H9 (cell line): Measurements from ENCODE around the gene CCDC51. TPM values are rescaled to one million over a fixed set of nuclear protein-coding genes. Genes with fewer than 3 reads are reported as not detected.

Experiments used
- DNase-seq: peaks from one replicate; pipeline ENCODE4 v3.0.0-alpha.2; 2017
- H2AFZ ChIP-seq: one replicate; pipeline ENCODE4 v1.6.1; 2013; ENCODE audit warnings: mild to moderate bottlenecking, low read length, control low read depth, moderate library complexity
- H2AK5ac ChIP-seq: 2 replicates; pipeline ENCODE4 v1.6.1; 2013; ENCODE audit warnings: low read length, control low read depth, mixed read lengths; ENCODE audit not compliant: insufficient read length
- H2BK120ac ChIP-seq: one replicate; pipeline ENCODE4 v1.6.1; 2013; ENCODE audit warnings: low read depth, mild to moderate bottlenecking, low read length, control low read depth, inconsistent platforms; ENCODE audit not compliant: poor library complexity, severe bottlenecking
- H2BK12ac ChIP-seq: 2 replicates; pipeline ENCODE4 v1.6.1; 2013; ENCODE audit warnings: low read length, control low read depth, mixed read lengths, low read depth; ENCODE audit not compliant: insufficient read length
- H2BK15ac ChIP-seq: 2 replicates; pipeline ENCODE4 v1.6.1; 2013; ENCODE audit warnings: low read depth, low read length, control low read depth
- H2BK20ac ChIP-seq: one replicate; pipeline ENCODE4 v1.6.1; 2013; ENCODE audit warnings: low read depth, mild to moderate bottlenecking, low read length, control low read depth, inconsistent platforms; ENCODE audit not compliant: poor library complexity, severe bottlenecking
- H2BK5ac ChIP-seq: 2 replicates; pipeline ENCODE4 v1.6.1; 2013; ENCODE audit warnings: low read length, control low read depth, mixed read lengths; ENCODE audit not compliant: insufficient read length
- H3K14ac ChIP-seq: 2 replicates; pipeline ENCODE4 v1.6.1; 2013; ENCODE audit warnings: low read length, control low read depth; ENCODE audit not compliant: insufficient read depth
- H3K18ac ChIP-seq: 2 replicates; pipeline ENCODE4 v1.6.1; 2013; ENCODE audit warnings: low read depth, mild to moderate bottlenecking, mixed read lengths, low read length, control low read depth; ENCODE audit not compliant: insufficient read length
- H3K23ac ChIP-seq: 2 replicates; pipeline ENCODE4 v1.6.1; 2013; ENCODE audit warnings: low read length, control low read depth, mixed read lengths, low read depth; ENCODE audit not compliant: insufficient read length
- H3K23me2 ChIP-seq: 2 replicates; pipeline ENCODE4 v1.6.1; 2013; ENCODE audit warnings: low read depth, mild to moderate bottlenecking, mixed read lengths, low read length, control low read depth; ENCODE audit not compliant: insufficient read length, poor library complexity, severe bottlenecking
- H3K27ac ChIP-seq: 2 replicates; pipeline ENCODE4 v1.5.1; 2013; ENCODE audit warnings: low read length, control low read depth, mixed read lengths, low read depth; ENCODE audit not compliant: insufficient read length
- H3K27me3 ChIP-seq: 2 replicates; pipeline ENCODE4 v1.6.1; 2013; ENCODE audit warnings: low read length, control low read depth, inconsistent platforms; ENCODE audit not compliant: insufficient read depth
- H3K4ac ChIP-seq: 2 replicates; pipeline ENCODE4 v1.6.1; 2013; ENCODE audit warnings: low read depth, mild to moderate bottlenecking, control low read depth, inconsistent platforms, low read length, moderate library complexity
- H3K4me1 ChIP-seq: 2 replicates; pipeline ENCODE4 v1.6.1; 2013; ENCODE audit warnings: low read length, control low read depth, inconsistent platforms; ENCODE audit not compliant: insufficient read depth
- H3K4me2 ChIP-seq: 2 replicates; pipeline ENCODE4 v1.6.1; 2013; ENCODE audit warnings: low read length, control low read depth, mixed read lengths; ENCODE audit not compliant: insufficient read length, insufficient read depth
- H3K56ac ChIP-seq: 2 replicates; pipeline ENCODE4 v1.6.1; 2013; ENCODE audit warnings: low read depth, mild to moderate bottlenecking, mixed read lengths, low read length, control low read depth; ENCODE audit not compliant: insufficient read length
- H3K79me1 ChIP-seq: 2 replicates; pipeline ENCODE4 v1.6.1; 2013; ENCODE audit warnings: low read depth, mild to moderate bottlenecking, moderate library complexity, low read length, control low read depth, inconsistent platforms; ENCODE audit not compliant: insufficient read depth, poor library complexity, severe bottlenecking
- H3K79me2 ChIP-seq: 2 replicates; pipeline ENCODE4 v1.6.1; 2013; ENCODE audit warnings: low read length, control low read depth, inconsistent platforms; ENCODE audit not compliant: insufficient read depth
- H3K9ac ChIP-seq: 2 replicates; pipeline ENCODE4 v1.6.1; 2013; ENCODE audit warnings: low read length, control low read depth, mixed read lengths; ENCODE audit not compliant: insufficient read length; ENCODE audit errors: extremely low read depth
- H3K9me3 ChIP-seq: one replicate; pipeline ENCODE4 v1.6.1; 2013; ENCODE audit warnings: low read depth, low read length, inconsistent platforms; ENCODE audit not compliant: control insufficient read depth
- H3T11ph ChIP-seq: one replicate; pipeline ENCODE4 v1.6.1; 2013; ENCODE audit warnings: mild to moderate bottlenecking, low read length, control low read depth, inconsistent platforms
- H4K20me1 ChIP-seq: one replicate; pipeline ENCODE4 v1.6.1; 2013; ENCODE audit not compliant: control insufficient read depth, insufficient read length, insufficient read depth
- H4K5ac ChIP-seq: 2 replicates; pipeline ENCODE4 v1.6.1; 2013; ENCODE audit warnings: low read depth, mild to moderate bottlenecking, mixed read lengths, low read length, control low read depth; ENCODE audit not compliant: insufficient read length
- H4K8ac ChIP-seq: replicated peaks from 2 replicates; pipeline ENCODE4 v1.6.1; 2013; ENCODE audit warnings: low read length, control low read depth, mixed read lengths, low read depth; ENCODE audit not compliant: insufficient read length
- H4K91ac ChIP-seq: 2 replicates; pipeline ENCODE4 v1.6.1; 2013; ENCODE audit warnings: low read depth, mild to moderate bottlenecking, moderate library complexity, mixed read lengths, low read length, control low read depth; ENCODE audit not compliant: insufficient read length
- H3K27ac Mint-ChIP-seq, 3 experiments: 2 replicates in 2 of 3; 3 replicates in 1 of 3; pipeline ENCODE4 v1.8.0; 2020 to 2021; ENCODE audit warnings: mixed read lengths in 3 of 3, mild to moderate bottlenecking in 1 of 3, moderate library complexity in 1 of 3
- H3K27me3 Mint-ChIP-seq: 2 replicates; pipeline ENCODE4 v1.8.0; 2021; ENCODE audit warnings: low read depth, mild to moderate bottlenecking, moderate library complexity, mixed read lengths
- H3K36me3 Mint-ChIP-seq, 3 experiments: 2 replicates in 2 of 3; 3 replicates in 1 of 3; pipeline ENCODE4 v1.8.0; 2020 to 2021; ENCODE audit warnings: low read depth in 3 of 3, mixed read lengths in 3 of 3; ENCODE audit not compliant: insufficient read depth in 1 of 3
- H3K4me1 Mint-ChIP-seq, 2 experiments: 2 replicates each; pipeline ENCODE4 v1.8.0; 2020; ENCODE audit warnings: mixed read lengths in 2 of 2
- H3K4me3 Mint-ChIP-seq, 2 experiments: 2 replicates in 1 of 2; 3 replicates in 1 of 2; pipeline ENCODE4 v1.8.0; 2020 to 2021; ENCODE audit warnings: mild to moderate bottlenecking in 2 of 2, mixed read lengths in 2 of 2, moderate library complexity in 1 of 2
- H3K9me3 Mint-ChIP-seq, 2 experiments: 2 replicates in 1 of 2; 3 replicates in 1 of 2; pipeline ENCODE4 v1.8.0; 2020; ENCODE audit warnings: mild to moderate bottlenecking in 2 of 2, mixed read lengths in 2 of 2, moderate library complexity in 1 of 2
- WGBS: extraction: QIAGEN DNeasy Blood & Tissue Kit; methylation state at CpG from one replicate; pipeline ENCODE4 v1.1.7; 2013; ENCODE audit warnings: missing lambda C conversion rate, low lambda C conversion rate, mixed read lengths; ENCODE audit not compliant: insufficient read length; ENCODE audit errors: extremely low coverage; 5-methylcytosine and 5-hydroxymethylcytosine counted together
- total RNA-seq: library from RNA; stranded (reverse); gene quantifications from 2 replicates; pipeline ENCODE4 v1.2.1, GENCODE V29; 2021
- TF ChIP-seq, protein P1 (sequence below): fragments of 200-600 bp; sonication (generic); conservative IDR thresholded peaks from 3 replicates; pipeline ENCODE4 v1.8.0; 2021; ENCODE audit warnings: antibody characterized with exemption, mild to moderate bottlenecking

Gene CCDC51
- total RNA-seq, 1 experiment from 2014 or later: 20.0 TPM

DNA sequence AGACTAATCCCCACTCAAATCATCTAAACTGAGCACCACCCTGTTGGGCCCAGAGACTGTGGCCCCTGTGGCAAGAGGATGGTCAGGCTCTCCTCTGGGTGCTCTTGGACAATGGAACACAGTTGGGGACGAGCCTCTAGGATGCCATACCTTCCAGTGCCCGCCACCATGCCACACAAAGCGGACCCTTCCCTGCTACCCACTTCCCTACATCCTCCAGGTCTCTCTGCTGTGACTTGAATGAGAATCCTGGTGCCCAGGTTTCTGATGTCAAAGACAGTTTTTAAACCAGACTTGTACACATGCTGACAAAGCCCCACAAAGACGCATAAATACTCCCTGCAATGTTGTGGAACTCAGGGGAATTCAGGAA, 4.7 kb downstream of the CCDC51 start:
- Histone ChIP-seq H3K9ac (no peak overlapping the region), H3K23me2 (peaks cover under 1% of the 10 kb centered on the region)
- H3K9me3 Mint-ChIP-seq: no peaks in the 10 kb centered on the region

More for the DNA sequence above, 4.7 kb downstream of the CCDC51 start:
- Histone ChIP-seq H2AK5ac (no peak overlapping the region), H3K4me1 (peaks cover 7% of the 10 kb centered on the region; the same call in 1 of the 2 replicates), H3K23ac (no peak overlapping the region), H3K14ac (no peak overlapping the region), H2BK120ac (no peak overlapping the region), H3K9me3 (no peaks in the 10 kb centered on the region), H2BK5ac (no peak overlapping the region), H3K27me3 (no peaks in the 10 kb centered on the region), H3K18ac (no peak overlapping the region), H3K4ac (no peak overlapping the region), H2BK15ac (no peak overlapping the region), H4K5ac (no peak overlapping the region), H4K20me1 (no peaks in the 10 kb centered on the region), H3T11ph (no peak overlapping the region), H2AFZ (no peak overlapping the region), H4K8ac (no peak overlapping the region), H3K27ac (no peak overlapping the region), H3K79me1 (no peaks in the 10 kb centered on the region), H3K79me2 (no peaks in the 10 kb centered on the region), H4K91ac (no peak overlapping the region), H3K56ac (no peak overlapping the region), H2BK12ac (no peak overlapping the region), H3K4me2 (no peak overlapping the region), H2BK20ac (no peak overlapping the region)
- H3K4me3 Mint-ChIP-seq: no peak overlapping the region
- H3K27ac Mint-ChIP-seq: peak overlapping the region in 2 of 3 experiments; percentile 13 to 24; a peak in 3 of 7 replicates
- TF ChIP-seq, protein P1, sequence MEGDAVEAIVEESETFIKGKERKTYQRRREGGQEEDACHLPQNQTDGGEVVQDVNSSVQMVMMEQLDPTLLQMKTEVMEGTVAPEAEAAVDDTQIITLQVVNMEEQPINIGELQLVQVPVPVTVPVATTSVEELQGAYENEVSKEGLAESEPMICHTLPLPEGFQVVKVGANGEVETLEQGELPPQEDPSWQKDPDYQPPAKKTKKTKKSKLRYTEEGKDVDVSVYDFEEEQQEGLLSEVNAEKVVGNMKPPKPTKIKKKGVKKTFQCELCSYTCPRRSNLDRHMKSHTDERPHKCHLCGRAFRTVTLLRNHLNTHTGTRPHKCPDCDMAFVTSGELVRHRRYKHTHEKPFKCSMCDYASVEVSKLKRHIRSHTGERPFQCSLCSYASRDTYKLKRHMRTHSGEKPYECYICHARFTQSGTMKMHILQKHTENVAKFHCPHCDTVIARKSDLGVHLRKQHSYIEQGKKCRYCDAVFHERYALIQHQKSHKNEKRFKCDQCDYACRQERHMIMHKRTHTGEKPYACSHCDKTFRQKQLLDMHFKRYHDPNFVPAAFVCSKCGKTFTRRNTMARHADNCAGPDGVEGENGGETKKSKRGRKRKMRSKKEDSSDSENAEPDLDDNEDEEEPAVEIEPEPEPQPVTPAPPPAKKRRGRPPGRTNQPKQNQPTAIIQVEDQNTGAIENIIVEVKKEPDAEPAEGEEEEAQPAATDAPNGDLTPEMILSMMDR: no peak
- H3K4me1 Mint-ChIP-seq: peaks cover 32 to 36% of the 10 kb centered on the region in 2 experiments
- H3K27me3 Mint-ChIP-seq: no peaks in the 10 kb centered on the region
- peaks cover 21 to 44% (median 38%) of the 10 kb centered on the region in 3 experiments; a peak in 6 of 7 replicates for H3K36me3 Mint-ChIP-seq
- no peak for DNase-seq
- WGBS: no CpG with 5 or more reads among the region's 4 CpGs
